MM.1S (cell line): ENCODE results near the gene ANKRD66.

Experiments
- DNase-seq: peaks from one replicate; pipeline ENCODE4 v3.0.0-alpha.2; 2015
- H2AFZ ChIP-seq: fragments of 300-600 bp; sonication (generic); 2 replicates; pipeline ENCODE4 v1.6.0; 2016; ENCODE audit warnings: antibody characterized with exemption, low read length
- H3F3A ChIP-seq: fragments of 300-600 bp; sonication (generic); 2 replicates; pipeline ENCODE4 v1.6.1; 2016; ENCODE audit warnings: mild to moderate bottlenecking, antibody characterized with exemption, low read length, moderate library complexity, mixed read lengths; ENCODE audit not compliant: insufficient read depth
- H3K27ac ChIP-seq: fragments of 300-600 bp; sonication (generic); 2 replicates; pipeline ENCODE4 v1.5.1; 2016; ENCODE audit warnings: mild to moderate bottlenecking, low read length
- H3K27me3 ChIP-seq: fragments of 300-600 bp; sonication (generic); replicated peaks from 2 replicates; pipeline ENCODE4 v1.6.0; 2016; ENCODE audit warnings: low read length; ENCODE audit not compliant: insufficient read depth
- H3K36me3 ChIP-seq: fragments of 300-600 bp; sonication (generic); replicated peaks from 2 replicates; pipeline ENCODE4 v1.6.1; 2016; ENCODE audit warnings: mild to moderate bottlenecking, low read length, mixed read lengths; ENCODE audit not compliant: insufficient read depth
- H3K4me1 ChIP-seq: fragments of 300-600 bp; sonication (generic); 2 replicates; pipeline ENCODE4 v1.6.1; 2016; ENCODE audit warnings: low read length, mixed read lengths
- H3K4me2 ChIP-seq: fragments of 300-600 bp; sonication (generic); 2 replicates; pipeline ENCODE4 v1.6.0; 2016; ENCODE audit warnings: low read depth, low read length
- H3K4me3 ChIP-seq: fragments of 300-600 bp; sonication (generic); 2 replicates; pipeline ENCODE4 v1.5.1; 2016; ENCODE audit warnings: low read length, mixed read lengths
- H3K79me2 ChIP-seq: fragments of 300-600 bp; sonication (generic); 2 replicates; pipeline ENCODE4 v1.6.1; 2016; ENCODE audit warnings: mixed run types, low read length, mixed read lengths
- H3K9ac ChIP-seq: fragments of 300-600 bp; sonication (generic); 2 replicates; pipeline ENCODE4 v1.6.1; 2016; ENCODE audit warnings: low read length, mixed read lengths
- H3K9me2 ChIP-seq: fragments of 300-600 bp; sonication (generic); replicated peaks from 2 replicates; pipeline ENCODE4 v1.6.1; 2016; ENCODE audit warnings: mild to moderate bottlenecking, low read length, mixed read lengths; ENCODE audit not compliant: insufficient read depth
- H3K9me3 ChIP-seq: fragments of 300-600 bp; sonication (generic); replicated peaks from 2 replicates; pipeline ENCODE4 v1.6.1; 2016; ENCODE audit warnings: mild to moderate bottlenecking, low read length, mixed read lengths; ENCODE audit not compliant: insufficient read depth
- H4K20me1 ChIP-seq: fragments of 300-600 bp; sonication (generic); 2 replicates; pipeline ENCODE4 v1.6.1; 2016; ENCODE audit warnings: mild to moderate bottlenecking, low read length, moderate library complexity, mixed read lengths; ENCODE audit not compliant: insufficient read depth
- EZH2 ChIP-seq: fragments of 300-600 bp; sonication (generic); optimal IDR thresholded peaks from 2 replicates; pipeline ENCODE3; 2017; ENCODE audit warnings: low read depth, mild to moderate bottlenecking, antibody characterized with exemption, low read length, mixed read lengths
- EZH2phosphoT487 ChIP-seq: fragments of 300-600 bp; sonication (generic); IDR thresholded peaks from 2 replicates; pipeline ENCODE4 v1.6.1; 2018; ENCODE audit warnings: antibody characterized with exemption, low read length
- TF ChIP-seq, protein P1 (sequence below): fragments of 300-600 bp; sonication (generic); IDR thresholded peaks from 2 replicates; pipeline ENCODE4 v1.5.1; 2016; ENCODE audit warnings: antibody characterized with exemption, low read length, mixed read lengths

Gene ANKRD66

DNA sequence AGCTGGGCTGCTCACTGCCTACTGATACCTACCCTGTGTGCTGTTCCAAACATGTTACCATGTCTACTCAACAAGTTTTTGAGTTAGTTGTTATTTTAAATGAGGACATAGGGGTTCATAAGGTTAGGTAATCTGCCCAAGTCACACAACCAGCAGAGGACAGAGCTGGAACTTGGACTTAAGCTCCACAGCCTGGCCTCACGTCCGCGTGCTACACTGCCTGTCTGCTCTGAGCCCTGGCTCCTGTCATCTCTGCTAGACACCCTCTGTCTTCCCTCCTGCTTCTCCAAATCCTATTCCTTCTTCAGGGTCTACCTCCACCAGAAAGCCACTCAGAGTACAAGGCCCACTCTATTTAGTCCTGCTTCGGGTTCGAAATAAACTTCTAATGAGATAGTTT, 18.2 kb downstream of the ANKRD66 start:
- H3K36me3 ChIP-seq: no peaks in the 10 kb centered on the region

DNA sequence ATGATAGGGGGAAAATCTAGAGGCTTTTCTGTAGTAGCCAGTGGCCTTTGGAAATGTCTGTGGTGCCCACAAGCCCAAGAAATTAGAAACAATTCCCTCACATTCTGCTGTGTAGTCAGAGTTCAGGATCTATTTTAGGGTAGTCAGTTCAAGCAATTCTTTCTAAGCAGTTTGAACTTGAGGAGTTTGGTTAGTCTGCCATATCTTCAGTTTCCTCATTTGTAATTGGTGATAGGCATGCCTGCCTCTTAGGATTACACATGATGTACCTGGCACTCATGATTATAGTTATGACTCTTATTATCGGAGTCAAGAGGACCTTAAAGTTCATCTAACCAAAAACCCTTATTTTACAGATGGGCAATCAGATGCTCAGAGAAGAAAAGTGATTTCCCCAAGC, 25.3 kb downstream of the ANKRD66 start:
- H3K9ac ChIP-seq: no peak overlapping the region
- H3K79me2 ChIP-seq: no peaks in the 10 kb centered on the region
- no peaks in the 10 kb centered on the region for H3K9me3 ChIP-seq
- no peaks in the 10 kb centered on the region for H3K27me3 ChIP-seq
- no peak overlapping the region for H3K27ac ChIP-seq
- no peaks in the 10 kb centered on the region for H3F3A ChIP-seq
- no peaks in the 10 kb centered on the region for H3K36me3 ChIP-seq
- no peak overlapping the region for H3K4me2 ChIP-seq
- H4K20me1 ChIP-seq: no peaks in the 10 kb centered on the region
- H3K4me3 ChIP-seq: no peak overlapping the region
- H3K4me1 ChIP-seq: no peaks in the 10 kb centered on the region
- TF ChIP-seq EZH2 (no peak), EZH2phosphoT487 (no peak)
- TF ChIP-seq, protein P1, sequence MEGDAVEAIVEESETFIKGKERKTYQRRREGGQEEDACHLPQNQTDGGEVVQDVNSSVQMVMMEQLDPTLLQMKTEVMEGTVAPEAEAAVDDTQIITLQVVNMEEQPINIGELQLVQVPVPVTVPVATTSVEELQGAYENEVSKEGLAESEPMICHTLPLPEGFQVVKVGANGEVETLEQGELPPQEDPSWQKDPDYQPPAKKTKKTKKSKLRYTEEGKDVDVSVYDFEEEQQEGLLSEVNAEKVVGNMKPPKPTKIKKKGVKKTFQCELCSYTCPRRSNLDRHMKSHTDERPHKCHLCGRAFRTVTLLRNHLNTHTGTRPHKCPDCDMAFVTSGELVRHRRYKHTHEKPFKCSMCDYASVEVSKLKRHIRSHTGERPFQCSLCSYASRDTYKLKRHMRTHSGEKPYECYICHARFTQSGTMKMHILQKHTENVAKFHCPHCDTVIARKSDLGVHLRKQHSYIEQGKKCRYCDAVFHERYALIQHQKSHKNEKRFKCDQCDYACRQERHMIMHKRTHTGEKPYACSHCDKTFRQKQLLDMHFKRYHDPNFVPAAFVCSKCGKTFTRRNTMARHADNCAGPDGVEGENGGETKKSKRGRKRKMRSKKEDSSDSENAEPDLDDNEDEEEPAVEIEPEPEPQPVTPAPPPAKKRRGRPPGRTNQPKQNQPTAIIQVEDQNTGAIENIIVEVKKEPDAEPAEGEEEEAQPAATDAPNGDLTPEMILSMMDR: no peak
- DNase-seq: no peak
- no peak overlapping the region for H2AFZ ChIP-seq
- H3K9me2 ChIP-seq: no peaks in the 10 kb centered on the region

More for the DNA sequence above, 18.2 kb downstream of the ANKRD66 start:
- H3K79me2 ChIP-seq: no peaks in the 10 kb centered on the region
- no peak overlapping the region for H3K4me3 ChIP-seq
- H3K9me3 ChIP-seq: no peaks in the 10 kb centered on the region
- H3F3A ChIP-seq: no peaks in the 10 kb centered on the region
- no peaks in the 10 kb centered on the region for H3K4me1 ChIP-seq
- H2AFZ ChIP-seq: no peak overlapping the region
- H3K9me2 ChIP-seq: no peaks in the 10 kb centered on the region
- H3K4me2 ChIP-seq: no peak overlapping the region
- no peak overlapping the region for H3K9ac ChIP-seq
- TF ChIP-seq EZH2phosphoT487: no peak
- TF ChIP-seq EZH2: no peak
- TF ChIP-seq, protein P1: no peak
- no peaks in the 10 kb centered on the region for H4K20me1 ChIP-seq
- DNase-seq: no peak
- H3K27me3 ChIP-seq: no peaks in the 10 kb centered on the region
- H3K27ac ChIP-seq: no peak overlapping the region

DNA sequence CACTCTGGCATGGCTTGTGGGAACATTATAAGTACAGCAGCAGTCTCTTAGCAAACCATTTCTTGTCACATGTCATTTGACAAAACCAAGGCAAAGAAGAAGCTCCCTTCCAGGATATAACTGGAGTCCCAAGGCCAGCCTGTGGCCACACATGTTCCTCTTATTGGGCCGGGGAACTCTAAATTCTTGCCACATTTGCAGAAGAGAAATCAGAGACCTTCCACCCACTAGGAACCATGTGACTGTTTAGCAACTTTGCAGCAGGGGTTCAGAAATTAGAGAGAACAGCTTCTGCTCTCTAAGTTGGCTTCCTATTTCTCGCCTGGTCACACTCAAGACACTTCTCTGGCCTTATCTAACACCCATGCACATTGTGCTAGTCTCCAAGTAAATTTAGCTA, 26.0 kb downstream of the ANKRD66 start:
- Histone ChIP-seq H3K4me3 (no peak overlapping the region), H3K27me3 (no peaks in the 10 kb centered on the region), H2AFZ (no peak overlapping the region), H4K20me1 (no peaks in the 10 kb centered on the region), H3K79me2 (no peaks in the 10 kb centered on the region), H3K27ac (no peak overlapping the region), H3K9ac (no peak overlapping the region), H3F3A (no peaks in the 10 kb centered on the region), H3K9me2 (no peaks in the 10 kb centered on the region), H3K4me1 (no peaks in the 10 kb centered on the region), H3K9me3 (no peaks in the 10 kb centered on the region), H3K36me3 (no peaks in the 10 kb centered on the region), H3K4me2 (no peak overlapping the region)
- TF ChIP-seq, protein P1: no peak
- TF ChIP-seq EZH2: no peak
- TF ChIP-seq EZH2phosphoT487: no peak
- no peak for DNase-seq
